Measurements from ENCODE around the gene TMEM123.
"Not testable (repeated sequence)": the region's sequence is repeated elsewhere in the genome, so short reads cannot be mapped to it uniquely, and the experiment has no call there.

Gene TMEM123

DNA sequence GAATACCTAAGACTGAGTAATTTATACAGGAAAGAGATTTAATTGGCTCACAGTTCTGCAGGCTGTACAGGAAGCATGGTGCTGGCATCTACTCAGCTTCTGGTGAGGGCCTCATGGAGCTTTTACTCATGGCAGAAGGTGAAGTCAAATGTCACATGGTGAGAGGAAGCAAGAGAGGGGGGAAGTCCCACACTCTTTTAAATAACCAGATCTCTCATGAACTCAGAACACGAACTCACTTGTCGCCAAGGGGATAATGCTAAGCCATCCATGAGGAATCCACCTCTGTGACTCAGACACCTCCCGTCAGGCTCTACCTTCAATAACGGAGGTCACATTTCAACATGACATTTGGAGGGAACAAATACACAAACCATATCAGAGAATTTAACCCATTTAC is 63.3 kb downstream of the TMEM123 start:
- no peak for DNase-seq

DNA sequence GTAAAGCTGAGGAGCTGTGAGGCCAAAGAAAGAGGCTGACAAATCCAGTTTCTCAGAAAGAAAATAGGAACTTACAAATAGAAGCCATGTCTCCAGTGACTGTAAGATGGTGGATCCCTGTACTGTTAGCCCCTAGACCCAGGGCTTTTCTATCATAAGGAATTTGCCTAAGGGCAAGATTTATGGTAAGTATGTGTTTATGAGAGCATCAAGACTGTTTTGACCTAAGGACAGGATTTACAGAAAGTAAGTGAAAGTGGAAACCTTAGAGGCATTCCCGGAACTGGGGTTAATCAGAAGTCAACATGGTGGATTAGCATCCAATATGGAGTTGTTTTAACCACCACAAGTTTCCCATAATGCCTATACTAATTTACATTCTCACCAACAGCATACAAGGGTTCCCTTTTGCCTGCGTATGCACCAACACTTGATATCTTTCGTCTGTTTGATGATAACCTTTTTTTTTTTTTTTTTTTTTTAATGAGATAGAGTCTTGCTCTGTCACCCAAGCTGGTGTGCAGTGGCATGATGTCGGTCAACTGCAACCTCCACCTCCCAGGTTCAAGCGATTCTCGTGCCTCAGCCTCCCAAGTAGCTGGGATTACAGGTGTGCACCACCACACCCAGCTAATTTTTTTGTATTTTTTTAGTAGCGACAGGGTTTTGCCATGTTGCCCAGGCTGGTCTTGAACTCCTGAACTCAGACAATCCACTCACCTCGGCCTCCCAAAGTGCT is 65.4 kb downstream of the TMEM123 start:
- no peak for DNase-seq

DNA sequence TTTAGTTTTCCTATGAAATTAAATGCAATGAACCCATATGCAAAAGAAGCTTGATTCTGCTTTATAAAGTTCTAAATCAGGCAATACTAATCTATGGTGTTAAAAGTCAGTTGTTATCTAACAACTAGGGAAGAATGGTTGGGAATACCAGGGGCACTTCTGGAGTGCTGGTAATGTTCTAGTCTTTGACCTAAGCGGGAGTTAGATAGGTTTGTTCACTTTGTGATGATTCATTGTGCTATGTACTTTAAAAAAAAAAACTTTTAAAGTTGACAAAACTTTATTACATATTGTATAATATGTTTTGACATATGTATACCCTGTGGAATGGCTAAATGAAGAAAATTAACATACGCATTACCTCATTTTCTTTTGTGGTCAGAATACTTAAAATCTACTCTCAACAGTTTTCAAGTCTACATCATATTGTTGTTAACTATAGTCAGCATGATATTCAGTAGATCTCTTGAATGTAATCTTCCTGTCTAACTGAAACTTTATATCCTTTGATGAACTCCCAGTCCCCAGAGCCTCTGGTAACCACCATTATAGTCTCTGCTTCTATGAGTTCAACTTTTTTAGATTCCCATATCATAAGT is 66.3 kb downstream of the TMEM123 start:
- no peak for DNase-seq

DNA sequence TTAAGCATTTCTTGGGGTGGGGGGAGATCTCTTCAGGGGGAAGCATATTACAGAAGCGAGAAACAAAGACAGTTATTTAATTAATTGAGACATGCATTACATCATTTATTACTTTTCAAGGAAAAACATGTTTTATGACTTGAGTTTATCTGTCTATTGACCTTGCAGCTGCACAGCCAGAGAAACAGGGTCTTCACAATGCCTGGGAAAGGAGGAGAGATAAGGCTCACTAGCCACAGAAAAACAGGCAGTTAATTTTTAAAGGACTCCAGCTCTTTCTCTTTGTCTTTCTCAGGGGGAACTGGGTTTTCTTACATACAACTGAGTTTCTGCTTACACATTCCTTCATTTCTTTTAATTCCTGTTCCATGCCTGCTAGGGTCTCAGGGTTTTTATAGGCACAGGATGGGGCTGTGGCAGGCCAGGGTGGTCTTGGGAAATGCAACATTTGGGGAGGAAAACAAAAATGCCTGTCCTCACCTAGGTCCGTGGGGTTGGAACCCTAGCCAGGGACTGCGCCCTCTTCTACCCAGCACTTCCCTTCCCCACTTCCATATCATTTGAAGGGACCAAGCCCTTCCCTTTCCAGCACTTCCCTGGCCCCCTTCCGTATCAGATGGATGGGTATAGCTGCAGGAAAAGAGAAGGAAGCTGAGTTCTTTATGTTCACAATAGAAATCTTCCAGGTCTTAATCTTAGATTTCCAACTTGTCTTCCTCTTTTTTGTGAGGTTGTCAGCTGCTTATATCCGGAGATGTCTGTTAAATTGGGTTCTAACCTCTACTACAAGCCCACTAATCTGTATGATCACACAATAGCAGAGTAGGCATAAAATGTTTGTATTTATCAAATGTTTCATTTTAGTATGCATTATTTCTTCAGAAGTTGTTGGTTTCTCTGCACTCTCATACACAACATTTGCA is 67.2 kb downstream of the TMEM123 start:
- DNase-seq = no peak

DNA sequence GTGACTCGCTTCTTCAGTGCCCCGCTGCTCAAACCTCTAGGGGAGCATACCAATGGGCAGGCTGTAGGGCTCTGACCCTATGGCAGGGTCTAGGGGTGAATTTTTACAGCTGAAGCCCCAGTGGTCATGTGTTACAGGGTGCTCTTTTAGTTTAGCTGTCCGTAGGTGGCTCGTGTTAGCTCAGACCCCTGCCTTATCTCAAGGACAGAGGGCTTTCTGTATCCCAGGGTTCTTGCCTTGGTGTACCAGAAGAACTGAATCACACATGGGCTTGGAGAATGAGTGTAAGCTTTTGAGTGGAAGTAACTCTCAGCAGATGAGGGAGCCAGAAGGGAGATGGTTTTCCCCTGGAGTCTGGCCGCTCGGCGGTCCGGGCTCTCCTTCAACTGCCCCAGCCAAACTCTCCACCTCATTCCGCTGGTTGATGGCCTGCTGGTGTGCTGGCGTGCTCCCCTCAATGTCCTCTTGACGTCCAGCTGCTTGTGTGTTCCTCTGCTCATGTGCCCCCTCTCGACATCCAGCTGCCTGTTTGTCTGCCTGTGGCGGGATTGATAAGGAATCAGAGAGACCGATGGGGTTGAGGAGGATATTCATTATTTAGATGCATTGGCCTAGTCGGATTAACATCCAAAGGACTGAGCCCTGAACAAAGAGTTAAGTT is 68.0 kb downstream of the TMEM123 start:
- no peak for DNase-seq

DNA sequence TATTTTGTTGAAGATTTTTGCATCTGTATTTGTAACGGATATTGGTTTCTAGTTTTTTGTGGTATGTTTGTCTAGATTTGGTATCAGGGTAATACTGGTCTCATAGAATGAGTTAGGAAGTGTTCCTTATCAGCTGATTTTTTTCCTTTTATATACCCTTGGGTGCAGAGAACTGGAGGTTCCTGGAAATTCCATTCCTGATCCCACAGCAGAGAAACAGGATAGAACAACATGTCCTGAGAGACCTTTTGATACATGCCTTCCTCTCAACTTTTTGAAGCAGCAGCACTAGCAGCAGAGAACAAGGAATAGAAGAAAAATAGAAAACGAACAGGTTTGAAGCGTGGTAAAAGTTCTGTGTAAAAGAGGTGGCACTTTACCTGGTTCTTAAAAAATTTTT is 68.7 kb downstream of the TMEM123 start:
- DNase-seq = no peak

DNA sequence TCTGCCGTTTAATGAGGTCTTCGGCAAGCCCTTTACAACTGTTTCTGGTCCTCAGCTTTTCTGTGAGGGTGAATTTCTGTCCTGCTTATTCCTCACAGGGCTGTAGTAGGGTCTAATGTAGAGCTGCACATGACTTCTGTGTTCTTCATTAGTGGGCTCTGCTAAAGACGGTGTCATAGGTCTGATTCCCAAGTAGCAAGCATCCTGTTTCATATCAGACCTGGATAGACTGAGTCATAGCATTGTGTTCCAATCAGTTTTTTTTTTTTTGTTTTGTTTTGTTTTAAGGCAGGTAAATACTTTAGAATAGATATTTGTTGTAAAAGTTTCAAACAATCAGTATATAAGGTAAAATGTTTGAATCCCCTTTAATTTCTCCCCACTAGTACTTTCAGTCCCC is 70.2 kb downstream of the TMEM123 start:
- no peak for DNase-seq

DNA sequence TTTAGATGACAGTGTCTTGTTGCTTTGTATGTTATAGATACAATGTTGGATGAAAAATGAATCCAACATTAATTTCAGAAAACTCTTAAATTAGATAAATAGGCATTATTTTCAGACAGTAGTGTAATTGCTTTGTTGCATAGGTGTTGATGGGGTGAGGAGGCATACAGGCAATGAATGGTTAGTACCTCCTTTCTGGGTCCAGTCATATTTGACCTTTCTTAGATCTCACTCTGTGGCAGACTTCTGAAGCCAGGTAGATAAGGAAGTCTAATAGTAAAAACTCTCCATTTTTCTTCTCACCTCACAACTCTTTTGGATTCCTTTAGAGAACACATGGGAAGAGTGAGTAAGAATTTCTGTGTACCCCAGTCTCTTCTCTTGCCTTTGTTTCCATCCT is 73.7 kb downstream of the TMEM123 start:
- no peak for DNase-seq

DNA sequence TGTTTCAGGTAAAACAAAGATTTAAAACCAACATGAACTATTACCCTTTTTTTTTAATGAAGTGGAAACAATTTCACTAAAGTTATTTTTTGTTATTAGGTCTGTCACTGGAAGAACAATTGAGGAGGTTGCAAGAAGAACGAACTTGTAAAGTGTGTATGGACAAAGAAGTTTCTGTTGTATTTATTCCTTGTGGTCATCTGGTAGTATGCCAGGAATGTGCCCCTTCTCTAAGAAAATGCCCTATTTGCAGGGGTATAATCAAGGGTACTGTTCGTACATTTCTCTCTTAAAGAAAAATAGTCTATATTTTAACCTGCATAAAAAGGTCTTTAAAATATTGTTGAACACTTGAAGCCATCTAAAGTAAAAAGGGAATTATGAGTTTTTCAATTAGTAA is 74.7 kb downstream of the TMEM123 start:
- no peak for DNase-seq

DNA sequence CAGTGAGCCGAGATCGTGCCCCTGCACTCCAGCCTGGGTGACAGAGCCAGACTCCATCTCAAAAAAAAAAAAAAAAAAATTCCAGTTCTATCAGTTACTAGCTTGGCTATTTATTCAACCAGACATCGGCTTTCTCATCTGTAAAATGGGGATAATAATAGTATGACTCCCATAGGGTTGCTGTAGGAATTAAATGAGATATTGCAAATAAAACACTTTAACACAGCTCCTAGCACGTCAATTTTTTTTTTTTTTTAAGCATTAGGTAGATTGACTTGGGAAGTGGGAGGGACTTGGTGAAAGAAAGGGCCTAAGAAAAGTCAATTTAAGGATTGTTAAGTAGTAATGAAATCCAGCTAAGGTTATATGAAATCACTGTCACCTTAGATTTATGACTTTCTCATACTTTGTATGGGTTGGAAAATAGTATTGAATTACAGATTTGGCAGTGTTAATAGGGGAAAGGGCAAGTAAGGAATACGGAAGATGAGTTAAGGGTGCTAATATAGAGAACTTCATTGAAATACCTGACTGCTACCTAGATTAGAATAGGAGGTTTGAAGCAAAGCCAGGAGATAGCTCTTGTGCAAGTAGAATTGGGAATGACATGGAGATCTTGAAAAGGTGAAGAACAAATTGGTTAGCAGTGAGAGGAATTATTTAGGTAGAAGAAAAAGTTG is 76.7 kb downstream of the TMEM123 start:
- DNase-seq = no peak

DNA sequence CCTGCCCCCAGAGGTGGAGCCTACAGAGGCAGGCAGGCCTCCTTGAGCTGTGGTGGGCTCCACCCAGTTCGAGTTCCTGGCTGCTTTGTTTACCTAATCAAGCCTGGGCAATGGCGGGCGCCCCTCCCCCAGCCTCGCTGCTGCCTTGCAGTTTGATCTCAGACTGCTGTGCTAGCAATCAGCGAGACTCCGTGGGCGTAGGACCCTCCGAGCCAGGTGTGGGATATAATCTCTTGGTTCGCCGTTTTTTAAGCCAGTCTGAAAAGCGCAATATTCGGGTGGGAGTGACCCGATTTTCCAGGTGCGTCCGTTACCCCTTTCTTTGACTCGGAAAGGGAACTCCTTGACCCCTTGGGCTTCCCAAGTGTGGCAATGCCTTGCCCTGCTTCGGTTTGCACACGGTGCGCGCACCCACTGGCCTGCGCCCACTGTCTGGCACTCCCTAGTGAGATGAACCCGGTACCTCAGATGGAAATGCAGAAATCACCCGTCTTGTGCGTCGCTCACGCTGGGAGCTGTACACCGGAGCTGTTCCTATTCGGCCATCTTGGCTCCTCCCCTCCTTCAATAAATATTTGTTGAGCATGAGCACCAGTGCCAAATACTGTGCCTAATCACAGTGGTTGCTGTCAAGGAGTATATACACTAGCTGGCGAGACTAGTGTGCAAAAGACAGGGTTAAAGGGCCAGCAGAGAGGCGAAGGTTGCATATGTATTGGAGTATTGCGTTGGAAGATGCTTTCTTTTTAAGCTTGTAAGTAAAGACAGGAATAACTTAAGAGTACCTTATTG is 77.7 kb downstream of the TMEM123 start:
- DNase-seq = not testable (repeated sequence)

DNA sequence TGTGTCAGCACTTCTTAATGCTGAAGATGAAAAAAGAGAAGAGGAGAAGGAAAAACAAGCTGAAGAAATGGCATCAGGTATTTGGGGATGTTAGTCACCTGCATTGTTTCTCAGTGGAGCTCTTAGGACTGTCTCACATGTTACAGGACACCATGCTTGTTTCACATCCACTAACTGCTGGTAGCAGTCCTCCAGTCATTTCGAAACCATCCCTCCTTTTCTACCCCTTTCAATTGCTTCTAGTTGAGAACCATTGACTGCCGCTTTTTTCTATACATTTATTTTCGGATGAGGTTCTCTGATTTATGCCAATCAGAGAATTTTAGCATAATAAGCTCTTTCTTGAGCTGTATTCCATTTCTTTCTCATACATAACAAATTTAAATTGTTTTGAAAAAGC is 84.1 kb downstream of the TMEM123 start:
- DNase-seq = no peak

DNA sequence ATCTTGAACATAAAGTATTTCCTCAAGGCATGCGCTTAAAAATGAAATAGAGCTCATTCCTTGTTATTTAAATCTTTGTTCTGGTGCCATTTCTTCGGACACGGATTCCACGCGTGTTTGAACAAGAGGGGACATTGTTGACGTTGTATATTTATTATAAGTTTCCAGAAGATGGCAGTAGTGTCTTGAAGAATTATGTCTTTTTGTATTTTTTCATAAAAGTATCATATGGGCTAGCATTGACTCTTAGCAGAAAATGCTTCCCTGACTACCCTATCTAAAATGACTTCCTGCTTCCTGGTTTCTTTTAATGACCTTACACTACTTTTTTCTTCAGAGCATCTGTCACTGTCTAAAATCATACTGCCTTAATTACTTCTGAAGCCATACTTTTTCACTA is 85.2 kb downstream of the TMEM123 start:
- no peak for DNase-seq

DNA sequence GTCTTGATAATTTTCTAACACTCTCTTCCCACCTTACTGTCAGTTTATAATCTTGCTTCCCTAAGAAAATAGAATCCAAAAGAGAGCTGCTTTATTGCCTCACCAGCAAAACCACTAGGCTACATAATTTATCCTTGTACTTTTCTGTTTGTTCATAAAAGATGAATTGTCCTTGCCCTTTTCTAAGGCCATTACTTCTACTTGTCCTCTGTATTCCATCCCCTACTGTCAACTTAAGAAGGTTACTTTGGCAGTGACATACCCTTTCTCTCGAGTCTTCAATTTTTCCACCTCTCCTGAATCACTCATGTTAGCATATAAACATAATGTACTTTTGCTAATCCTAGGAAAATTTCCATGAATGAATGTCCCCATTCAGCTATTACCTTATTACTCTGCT is 87.6 kb downstream of the TMEM123 start:
- no peak for DNase-seq

DNA sequence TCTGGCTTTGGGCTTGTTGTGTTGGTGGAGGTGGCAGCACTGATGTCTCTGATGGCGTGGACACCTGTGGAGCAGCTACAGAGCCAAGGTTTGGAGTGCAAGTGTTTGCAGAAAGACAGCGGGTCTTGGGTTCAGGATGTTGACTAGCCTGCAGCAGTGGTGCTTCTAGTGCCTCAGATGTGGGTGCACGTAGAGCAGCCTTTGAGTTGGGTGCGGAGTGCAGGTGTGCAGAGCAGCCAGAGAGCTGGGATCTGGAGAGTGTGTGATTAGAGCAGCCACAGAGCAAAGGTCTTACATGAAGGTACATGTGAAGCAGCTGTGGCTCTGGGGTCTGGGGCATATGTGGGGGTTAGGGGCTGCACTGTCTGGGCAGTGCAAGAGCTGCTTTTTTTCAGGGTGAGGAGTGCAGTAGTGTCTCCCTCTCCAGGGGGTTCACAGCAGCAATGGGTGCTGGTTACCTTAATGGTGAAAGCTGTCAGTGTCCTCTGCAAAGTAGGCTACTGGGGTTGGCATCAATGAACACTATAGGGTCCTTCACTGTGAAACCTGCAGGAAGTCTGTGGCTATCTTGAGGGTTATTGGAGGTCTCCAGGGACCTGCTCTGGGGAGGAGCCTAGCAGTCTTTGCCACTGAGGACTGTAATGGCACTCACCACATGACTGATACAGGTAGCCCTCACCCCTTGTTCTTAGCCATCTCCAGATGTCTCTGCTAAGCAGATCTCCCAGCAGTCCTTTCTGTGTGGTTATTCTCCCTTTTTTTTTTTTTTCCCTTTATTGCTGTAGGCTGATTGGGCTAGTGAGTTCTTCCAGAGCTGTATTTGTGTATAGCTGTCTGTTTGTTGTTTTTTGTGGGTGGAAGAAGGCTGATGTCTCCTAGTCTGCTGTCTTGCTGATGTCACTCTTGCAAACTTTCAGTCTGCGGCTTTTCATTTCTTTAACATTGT is 91.2 kb downstream of the TMEM123 start:
- no peak for DNase-seq

DNA sequence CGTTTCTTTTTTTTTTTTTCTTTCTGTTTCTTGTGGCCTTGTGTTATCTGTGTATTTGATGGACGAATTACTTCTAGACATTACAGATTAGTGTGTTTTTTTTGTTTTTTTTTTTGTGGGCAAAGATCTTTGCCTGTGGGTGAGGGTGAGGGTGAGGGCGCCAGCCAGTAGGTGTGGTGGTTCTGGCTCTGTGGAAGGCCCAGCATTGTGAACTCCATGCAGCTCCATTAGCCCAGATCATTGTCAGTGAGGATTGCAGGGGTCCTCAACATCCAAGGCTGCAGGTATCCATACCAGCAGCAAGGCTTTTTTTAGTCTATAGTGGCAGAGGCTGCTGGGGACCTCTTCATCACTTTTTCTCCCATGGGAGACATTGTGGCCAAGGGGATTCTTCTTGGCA is 91.9 kb downstream of the TMEM123 start:
- DNase-seq = no peak

DNA sequence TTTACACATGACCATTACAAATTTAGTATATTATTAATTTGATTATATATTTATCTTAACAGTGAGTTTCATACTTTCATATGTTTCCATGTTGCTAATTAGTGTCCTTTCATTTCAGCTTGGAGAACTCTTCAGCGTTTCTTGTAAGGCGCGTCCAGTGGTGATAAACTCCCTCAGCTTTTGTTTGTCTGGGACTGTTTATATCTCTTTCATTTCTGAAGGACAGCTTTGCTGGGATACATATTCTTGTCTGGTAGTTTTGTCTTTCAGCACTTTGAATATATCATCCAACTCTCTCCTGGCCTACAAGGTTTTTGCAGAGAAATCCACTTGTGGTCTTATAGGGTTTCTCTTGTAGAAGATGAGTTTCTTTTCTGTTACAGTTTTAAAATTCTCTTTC is 93.2 kb downstream of the TMEM123 start:
- DNase-seq = no peak

DNA sequence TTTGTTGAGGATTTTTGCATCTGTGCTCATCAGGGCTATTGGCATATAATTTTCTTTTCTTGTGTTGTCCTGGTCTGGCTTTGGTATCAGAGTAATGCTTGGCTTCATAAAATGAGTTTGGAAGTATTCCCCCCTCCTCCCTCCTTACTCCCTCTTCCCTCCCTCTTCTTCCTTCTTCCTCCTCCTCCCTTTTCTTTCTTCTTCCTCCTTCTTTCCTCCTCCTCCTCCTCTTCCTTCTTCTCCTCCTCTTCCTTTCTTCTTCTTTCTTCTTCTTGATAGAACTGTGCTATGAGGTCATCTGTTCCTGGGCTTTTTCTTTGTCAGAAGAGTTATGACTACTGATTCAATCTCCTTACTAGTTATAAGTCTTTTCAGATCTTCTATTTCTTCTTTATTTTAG is 95.4 kb downstream of the TMEM123 start:
- DNase-seq = no peak

DNA sequence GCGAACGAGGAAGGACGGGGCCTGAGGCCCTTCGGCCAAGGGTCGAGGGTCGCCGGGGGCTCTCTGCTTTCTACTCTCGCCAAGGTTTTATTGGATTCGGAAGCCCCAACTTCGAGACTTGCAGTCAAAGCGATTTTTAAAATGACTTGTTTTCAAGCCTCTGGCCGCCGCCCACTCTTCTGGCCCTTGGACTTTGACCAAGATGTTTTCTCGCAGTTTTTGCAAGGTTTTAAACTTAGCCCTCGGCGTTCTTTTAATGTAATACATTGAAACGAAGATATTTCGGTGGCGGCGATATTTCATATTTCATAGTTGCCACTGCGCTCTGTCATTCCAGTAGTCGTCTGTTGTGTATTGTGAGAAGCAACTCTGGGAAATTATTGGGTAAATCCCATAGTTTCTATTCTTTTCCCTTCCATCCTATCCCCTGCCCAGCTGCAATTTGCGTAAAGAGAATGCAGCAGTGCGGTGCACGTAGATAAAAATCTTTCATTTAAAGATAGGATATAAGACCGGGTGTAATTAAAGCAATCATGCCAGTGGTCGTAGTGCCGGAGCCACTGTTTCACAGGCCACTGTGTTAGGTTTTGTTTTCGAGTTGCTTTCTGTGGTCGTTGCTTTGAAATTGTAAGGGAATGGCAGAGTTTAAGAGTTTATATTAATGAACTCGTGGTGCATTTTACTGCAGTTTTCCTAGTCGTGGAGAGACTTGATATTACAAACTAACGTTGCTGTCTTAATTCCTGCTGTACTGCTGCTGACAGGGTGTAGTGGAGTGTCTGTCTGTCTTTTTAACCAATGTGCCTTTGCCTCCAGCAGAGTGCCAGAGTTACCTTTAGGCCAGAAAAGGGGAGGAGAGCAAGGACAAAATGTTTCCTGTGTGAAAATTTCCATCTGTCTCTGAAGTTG is 104.8 kb downstream of the TMEM123 start:
- DNase-seq = no peak

Measured in activated naive CD4-positive, alpha-beta T cell treated with Interleukin-2 at 50 U/mL for 16 hours (primary cell).